Left hindlimb (tissue), 1 donor: ENCODE data around the gene NELFB.

Experiments used
- DNase-seq: peaks from one replicate; pipeline ENCODE4 v3.0.0-alpha.2; 2018

NELFB gene

GRCh38 chr9:137223078-137223970 is 31.8 kb upstream of the NELFB start:
- peak; percentile 98 for DNase-seq

- DNase-seq: no peak
Measured at GRCh38 chr9:137224830-137225694, 30.1 kb upstream of the NELFB start, which contains the start of gene CYSRT1. Gene CYSRT1, plus strand, starts transcription at chr9:137225174. Its CDS starts 448 bp downstream, at chr9:137225622.

GRCh38 chr9:137225699-137226331 is 29.3 kb upstream of the NELFB start:
- DNase-seq: no peak

GRCh38 chr9:137226338-137227053 is 28.6 kb upstream of the NELFB start:
- no peak for DNase-seq

- DNase-seq: peak; percentile 80
Measured at GRCh38 chr9:137227054-137227852, 27.9 kb upstream of the NELFB start, which contains the start of gene RNF224. Gene RNF224, plus strand, starts transcription at chr9:137227502. Its CDS starts 834 bp downstream, at chr9:137228336.

GRCh38 chr9:137227853-137228505 is 27.1 kb upstream of the NELFB start:
- no peak for DNase-seq

GRCh38 chr9:137228506-137228967 is 26.6 kb upstream of the NELFB start:
- no peak for DNase-seq

- no peak for DNase-seq
Measured at GRCh38 chr9:137228968-137229896, 25.9 kb upstream of the NELFB start.

- no peak for DNase-seq
Measured at GRCh38 chr9:137229903-137230704, 25.0 kb upstream of the NELFB start.

GRCh38 chr9:137230705-137231371 is 24.3 kb upstream of the NELFB start, which contains the start of gene SLC34A3:
Gene SLC34A3, plus strand, starts transcription at chr9:137230901. Its CDS starts 802 bp downstream, at chr9:137231703.
- DNase-seq: no peak

GRCh38 chr9:137231372-137232039 is 23.6 kb upstream of the NELFB start:
- DNase-seq: no peak

- DNase-seq: no peak
Measured at GRCh38 chr9:137232101-137232500, 23.0 kb upstream of the NELFB start.

- no peak for DNase-seq
Measured at GRCh38 chr9:137232510-137232909, 22.6 kb upstream of the NELFB start.

GRCh38 chr9:137233143-137233980 is 21.8 kb upstream of the NELFB start:
- DNase-seq: no peak

GRCh38 chr9:137234055-137234697 is 21.0 kb upstream of the NELFB start:
- no peak for DNase-seq
